A673 (cell line): ENCODE measurements around the gene FHDC1. TPM values are rescaled to one million over a fixed set of nuclear protein-coding genes. Genes with fewer than 3 reads are reported as not detected.

Source experiments
- BruUV-seq: library from RNA; stranded (reverse); fragments of 400-500 nt; replicated peaks from 2 replicates; lab custom pipeline; 2021; lab: Mats Ljungman, UMichigan
- CTCF ChIA-PET: fragments of 300-600 bp; sonication (Branson Sonifier 250); formaldehyde crosslinking; loops from one replicate; lab custom pipeline; 2022; ENCODE audit warnings: antibody characterized with exemption; lab: Charles Lee
- POLR2A ChIA-PET: fragments of 300-600 bp; sonication (Branson Sonifier 250); formaldehyde crosslinking; loops from one replicate; lab custom pipeline; 2022; ENCODE audit warnings: antibody characterized with exemption; ENCODE audit not compliant: low non-redundant PET; lab: Charles Lee
- DNase-seq: peaks from one replicate; pipeline ENCODE4 v3.0.0-alpha.2; 2015; ENCODE audit warnings: low spot score
- H3K27ac ChIP-seq: fragments of 200-600 bp; sonication (generic); 2 replicates; pipeline ENCODE4 v1.5.1; 2016; ENCODE audit warnings: mixed run types, low read depth, mild to moderate bottlenecking, mixed read lengths, antibody characterized with exemption, low read length; ENCODE audit not compliant: poor library complexity, severe bottlenecking
- H3K27me3 ChIP-seq: fragments of 200-600 bp; sonication (generic); replicated peaks from 2 replicates; pipeline ENCODE4 v1.6.1; 2017; ENCODE audit warnings: mixed run types, low read depth, mild to moderate bottlenecking, mixed read lengths, antibody characterized with exemption, low read length; ENCODE audit not compliant: insufficient read depth, poor library complexity
- H3K36me3 ChIP-seq: fragments of 200-600 bp; sonication (generic); 2 replicates; pipeline ENCODE4 v1.6.1; 2016; ENCODE audit warnings: mixed run types, mild to moderate bottlenecking, mixed read lengths, antibody characterized with exemption, low read length; ENCODE audit not compliant: insufficient read depth, poor library complexity, severe bottlenecking
- H3K4me1 ChIP-seq: fragments of 200-600 bp; sonication (generic); 2 replicates; pipeline ENCODE4 v1.6.1; 2017; ENCODE audit warnings: mixed run types, mild to moderate bottlenecking, mixed read lengths, antibody characterized with exemption, low read length; ENCODE audit not compliant: insufficient read depth, poor library complexity, severe bottlenecking
- H3K4me3 ChIP-seq: fragments of 200-600 bp; sonication (generic); 2 replicates; pipeline ENCODE4 v1.5.1; 2016; ENCODE audit warnings: low read depth, mixed run types, mild to moderate bottlenecking, mixed read lengths, low read length; ENCODE audit not compliant: poor library complexity, severe bottlenecking
- H3K9me3 ChIP-seq: fragments of 200-600 bp; sonication (generic); 2 replicates; pipeline ENCODE4 v1.6.1; 2016; ENCODE audit warnings: mixed run types, low read depth, mild to moderate bottlenecking, mixed read lengths, antibody characterized with exemption, low read length; ENCODE audit not compliant: poor library complexity, severe bottlenecking
- CTCF ChIP-seq: fragments of 300-800, 200-600 bp; sonication (generic); conservative IDR thresholded peaks from 2 replicates; pipeline ENCODE4 v1.5.1; 2017; ENCODE audit warnings: low read depth, mild to moderate bottlenecking, antibody characterized with exemption, low read length, moderate library complexity, mixed read lengths
- EZH2 ChIP-seq: fragments of 200-600 bp; sonication (generic); IDR thresholded peaks from 2 replicates; pipeline ENCODE4 v1.6.1; 2017; ENCODE audit warnings: borderline replicate concordance, low read depth, mild to moderate bottlenecking, mixed read lengths, antibody characterized with exemption, low read length; ENCODE audit not compliant: poor library complexity, severe bottlenecking
- intact Hi-C: fragments of 100-400 bp; cut with micrococcal nuclease; formaldehyde crosslinking; loops from one replicate; pipeline ENCODE4 v1.10.0; 2022; ENCODE audit not compliant: unreplicated experiment
- total RNA-seq: library from RNA; stranded (reverse); gene quantifications from 2 replicates; pipeline ENCODE4 v1.2.3, GENCODE V29; 2021

The FHDC1 gene
- total RNA-seq, 1 experiment from 2014 or later, result 0.26 TPM

GRCh38 chr4:152974468-152975379, 38.6 kb downstream of the FHDC1 start:
- no peak overlapping the region for H3K4me3 ChIP-seq
- ChIA-PET POLR2A (no interaction called here), CTCF (no interaction called here)
- no peaks in the 10 kb centered on the region for H3K27me3 ChIP-seq
- H3K4me1 ChIP-seq, result peaks cover 9% of the 10 kb centered on the region
- no peak for DNase-seq
- H3K9me3 ChIP-seq, result no peaks in the 10 kb centered on the region
- no peaks in the 10 kb centered on the region for H3K36me3 ChIP-seq
- intact Hi-C loops, result no loop called here
- H3K27ac ChIP-seq, result no peak overlapping the region
- no TSS peak for BruUV-seq
- TF ChIP-seq EZH2 (no peak), CTCF (no peak)

- CTCF ChIA-PET, result no interaction called here
- Histone ChIP-seq H3K27ac (no peak overlapping the region), H3K4me3 (no peak overlapping the region), H3K9me3 (no peaks in the 10 kb centered on the region), H3K36me3 (no peaks in the 10 kb centered on the region), H3K27me3 (no peaks in the 10 kb centered on the region), H3K4me1 (peaks cover 2% of the 10 kb centered on the region)
- POLR2A ChIA-PET, result no interaction called here
- no peak for DNase-seq
- TF ChIP-seq CTCF (no peak), EZH2 (no peak)
- no TSS peak for BruUV-seq
- intact Hi-C loops, result no loop called here
These were observed 39.5 kb downstream of the FHDC1 start for GRCh38 chr4:152975380-152976211.

GRCh38 chr4:152976212-152976761, 40.2 kb downstream of the FHDC1 start:
- CTCF ChIA-PET, result no interaction called here
- no TSS peak for BruUV-seq

More at GRCh38 chr4:152976212-152976761, 40.2 kb downstream of the FHDC1 start:
- Histone ChIP-seq H3K9me3 (no peaks in the 10 kb centered on the region), H3K4me3 (no peak overlapping the region), H3K27me3 (no peaks in the 10 kb centered on the region), H3K36me3 (no peaks in the 10 kb centered on the region), H3K4me1 (no peaks in the 10 kb centered on the region), H3K27ac (no peak overlapping the region)
- intact Hi-C loops, result no loop called here
- no peak for DNase-seq
- no peak for TF ChIP-seq EZH2
- no peak for TF ChIP-seq CTCF
- POLR2A ChIA-PET, result no interaction called here
